Vagina (tissue), 2 donors: ENCODE data around the gene CENATAC. TPM values are rescaled to one million over a fixed set of nuclear protein-coding genes. Genes with fewer than 3 reads are reported as not detected.
"Not testable (repeated sequence)": the region's sequence is repeated elsewhere in the genome, so short reads cannot be mapped to it uniquely, and the experiment has no call there.

ENCODE experiments used
- DNase-seq, 2 donors: peaks; one replicate each; pipeline ENCODE4 v3.0.0-alpha.2; 2017; ENCODE audit errors: extremely low spot score in 2 of 2
- H3K27ac ChIP-seq: fragments of 200-600 bp; sonication (generic); one replicate; pipeline ENCODE4 v1.5.1; 2019
- H3K27me3 ChIP-seq: fragments of 200-600 bp; sonication (generic); one replicate; pipeline ENCODE4 v1.5.1; 2019
- H3K36me3 ChIP-seq, 2 donors: fragments of 200-600 bp; sonication (generic); one replicate each; pipeline ENCODE4 v1.5.1; 2017 to 2019
- H3K4me1 ChIP-seq: fragments of 200-600 bp; sonication (generic); one replicate; pipeline ENCODE4 v1.5.1; 2019
- H3K4me3 ChIP-seq, 2 donors: fragments of 200-600 bp; sonication (generic); 1 replicate in 1 of 2; 2 replicates in 1 of 2; pipeline ENCODE4 v1.5.1; 2016 to 2019
- H3K9me3 ChIP-seq: fragments of 200-600 bp; sonication (generic); one replicate; pipeline ENCODE4 v1.5.1; 2019
- CTCF ChIP-seq, 3 experiments: fragments of 450-650 bp in 2 of 3; fragments of 200-600 bp in 1 of 3; sonication (generic) in 1 of 3; IDR thresholded peaks; one replicate each; pipeline ENCODE4 v1.5.1; 2017 to 2019; ENCODE audit warnings: antibody characterized with exemption in 3 of 3, mild to moderate bottlenecking in 2 of 3, moderate library complexity in 2 of 3
- POLR2A ChIP-seq, 2 donors: fragments of 450-650 bp; IDR thresholded peaks; one replicate each; pipeline ENCODE4 v1.6.1; 2017; ENCODE audit warnings: antibody characterized with exemption in 2 of 2, mild to moderate bottlenecking in 2 of 2, moderate library complexity in 2 of 2
- POLR2AphosphoS5 ChIP-seq, 2 donors: sonication (generic); formaldehyde crosslinking; IDR thresholded peaks; one replicate each; pipeline ENCODE4 v1.9.0; 2017; ENCODE audit warnings: antibody characterized with exemption in 2 of 2, mild to moderate bottlenecking in 2 of 2, low read depth in 1 of 2; ENCODE audit not compliant: insufficient read depth in 1 of 2
- intact Hi-C: fragments of 100-400 bp; cut with DNase I; formaldehyde crosslinking; loops from one replicate; pipeline ENCODE4 v1.15.1; 2023
- total RNA-seq: library from RNA; depleted of rRNA; stranded (reverse); fragments of >200 nt; gene quantifications from one replicate; pipeline ENCODE4 v1.2.3, GENCODE V29; 2016

Gene CENATAC
- total RNA-seq, 1 donor from 2014 or later: 49.8 TPM

GRCh38 chr11:118971646-118972045, 26.3 kb upstream of the CENATAC start, which contains the start of gene FOXR1:
TSS of gene FOXR1 (plus strand) at chr11:118971761. CDS start at chr11:118971932, 171 bp downstream.
- intact Hi-C loops: no loop called here
- Histone ChIP-seq H3K36me3 (no peaks in the 10 kb centered on the region), H3K4me3 (no peak within 1 kb of the TSS), H3K4me1 (no peaks in the 10 kb centered on the region), H3K27ac (no peak within 1 kb of the TSS), H3K9me3 (no peaks in the 10 kb centered on the region), H3K27me3 (no peaks in the 10 kb centered on the region)
- TF ChIP-seq POLR2AphosphoS5 (IDR thresholded peaks at IDR 0.05; ENCODE audit: insufficient read depth in 1 of 2, low read depth in 1 of 2) (no peak), CTCF (IDR thresholded peaks at IDR 0.05) (no peak), POLR2A (IDR thresholded peaks at IDR 0.05) (no peak)
- no peak for DNase-seq

DNA sequence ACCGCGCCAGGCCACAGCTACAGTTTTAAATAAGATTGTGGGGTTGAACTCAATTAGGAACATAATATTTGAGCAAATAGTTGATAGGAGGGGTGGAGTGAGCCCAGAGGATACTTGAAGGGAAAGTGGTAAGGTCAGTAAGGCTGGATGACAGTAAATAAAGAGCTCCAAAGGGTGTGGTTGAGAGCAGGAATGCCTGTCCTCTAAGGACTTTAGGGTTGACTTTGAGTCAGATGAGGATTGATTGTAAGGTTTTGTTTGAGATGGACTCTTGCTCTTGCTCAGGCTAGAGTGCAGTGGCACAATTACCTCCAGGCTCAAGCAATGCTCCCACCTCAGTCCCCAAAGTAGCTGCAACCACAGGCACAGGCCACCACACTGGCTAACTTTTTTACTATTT, 24.0 kb upstream of the CENATAC start:
- Histone ChIP-seq H3K9me3 (no peaks in the 10 kb centered on the region), H3K4me3 (no peak overlapping the region), H3K27me3 (no peaks in the 10 kb centered on the region), H3K27ac (no peak overlapping the region), H3K4me1 (no peaks in the 10 kb centered on the region), H3K36me3 (no peaks in the 10 kb centered on the region)
- no peak for DNase-seq
- intact Hi-C loops: no loop called here
- TF ChIP-seq POLR2A (IDR thresholded peaks at IDR 0.05): no peak

- no peaks in the 10 kb centered on the region for H3K9me3 ChIP-seq
- H3K4me3 ChIP-seq: no peak overlapping the region
- no peak for TF ChIP-seq POLR2A (IDR thresholded peaks at IDR 0.05)
- no peak for TF ChIP-seq CTCF (IDR thresholded peaks at IDR 0.05)
- no peak for TF ChIP-seq POLR2AphosphoS5 (IDR thresholded peaks at IDR 0.05; ENCODE audit: insufficient read depth in 1 of 2, low read depth in 1 of 2)
- no peak overlapping the region for H3K27ac ChIP-seq
- H3K36me3 ChIP-seq: no peaks in the 10 kb centered on the region
- H3K4me1 ChIP-seq: no peaks in the 10 kb centered on the region
- DNase-seq: no peak
- H3K27me3 ChIP-seq: no peaks in the 10 kb centered on the region
- intact Hi-C loops: no loop called here
Observed at GRCh38 chr11:118975771-118976709, 21.9 kb upstream of the CENATAC start.

DNA sequence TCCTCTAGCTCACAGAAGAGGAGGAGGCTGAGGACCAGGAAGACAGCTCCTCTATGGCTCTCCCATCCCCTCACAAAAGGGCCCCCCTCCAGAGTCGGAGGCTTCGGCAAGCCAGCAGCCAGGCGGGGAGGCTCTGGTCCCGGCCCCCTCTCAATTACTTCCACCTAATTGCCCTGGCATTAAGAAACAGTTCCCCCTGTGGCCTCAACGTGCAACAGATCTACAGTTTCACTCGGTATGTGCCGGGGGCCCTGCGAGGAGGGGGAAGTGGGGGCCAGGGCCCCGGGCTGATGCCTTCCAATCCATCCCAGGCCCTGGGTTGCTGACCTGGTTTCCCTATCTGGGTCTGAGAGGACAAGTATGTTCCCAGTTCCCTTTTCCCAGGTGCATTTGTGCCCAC, 18.5 kb upstream of the CENATAC start:
- Histone ChIP-seq H3K4me1 (no peaks in the 10 kb centered on the region), H3K27me3 (no peaks in the 10 kb centered on the region), H3K36me3 (no peaks in the 10 kb centered on the region), H3K4me3 (no peak overlapping the region), H3K27ac (no peak overlapping the region), H3K9me3 (no peaks in the 10 kb centered on the region)
- DNase-seq: no peak
- intact Hi-C loops: no loop called here
- TF ChIP-seq POLR2AphosphoS5 (IDR thresholded peaks at IDR 0.05; ENCODE audit: insufficient read depth in 1 of 2, low read depth in 1 of 2) (no peak), CTCF (IDR thresholded peaks at IDR 0.05) (no peak), POLR2A (IDR thresholded peaks at IDR 0.05) (no peak)

- H3K27me3 ChIP-seq: no peaks in the 10 kb centered on the region
- no peaks in the 10 kb centered on the region for H3K4me1 ChIP-seq
- no peak overlapping the region for H3K27ac ChIP-seq
- DNase-seq: no peak
- no peak overlapping the region for H3K4me3 ChIP-seq
- no peak for TF ChIP-seq POLR2AphosphoS5 (IDR thresholded peaks at IDR 0.05; ENCODE audit: insufficient read depth in 1 of 2, low read depth in 1 of 2)
- no peaks in the 10 kb centered on the region for H3K9me3 ChIP-seq
- no peaks in the 10 kb centered on the region for H3K36me3 ChIP-seq
- intact Hi-C loops: no loop called here
Observed at GRCh38 chr11:118980191-118980881, 17.6 kb upstream of the CENATAC start.

DNA sequence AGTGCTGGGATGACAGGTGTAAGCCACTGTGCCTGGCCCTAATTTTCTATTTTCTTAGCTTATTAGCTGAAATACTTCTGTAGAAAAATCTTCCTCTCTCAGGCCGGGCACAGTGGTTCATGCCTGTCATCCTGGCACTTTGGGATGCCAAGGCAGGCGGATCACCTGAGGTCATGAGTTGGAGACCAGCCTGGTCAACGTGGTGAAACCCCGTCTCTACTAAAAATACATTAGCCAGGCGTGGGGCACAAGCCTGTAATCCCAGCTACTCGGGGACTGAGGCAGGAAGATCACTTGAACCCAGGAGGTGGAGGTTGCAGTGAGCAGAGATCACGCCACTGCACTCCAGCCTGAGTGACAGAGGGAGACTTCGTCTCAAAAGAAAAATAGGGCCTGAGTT, 13.6 kb upstream of the CENATAC start:
- H3K27me3 ChIP-seq, intact Hi-C loops, H3K4me3 ChIP-seq, DNase-seq, H3K4me1 ChIP-seq, H3K27ac ChIP-seq, H3K36me3 ChIP-seq, H3K9me3 ChIP-seq: not testable (repeated sequence)
